HG03342 (cell line): ENCODE measurements around the gene TOM1L2.

Experiments
- ATAC-seq: cut with Tn5 transposase; IDR thresholded peaks from one replicate; pipeline ENCODE4 v1.9.1; 2021; ENCODE audit warnings: mild to moderate bottlenecking, moderate library complexity; ENCODE audit not compliant: unreplicated experiment

The TOM1L2 gene

GRCh38 chr17:17837966-17838962 is 133.9 kb downstream of the TOM1L2 start:
- ATAC-seq = no peak

GRCh38 chr17:17837380-17837821 is 134.8 kb downstream of the TOM1L2 start:
- ATAC-seq = no peak

- peak; percentile 23 for ATAC-seq
These were observed 135.3 kb downstream of the TOM1L2 start, which contains the start of gene SREBF1 for GRCh38 chr17:17836818-17837379. Gene SREBF1 (minus strand): TSS chr17:17836986. CDS start chr17:17836817, 169 bp downstream.

- ATAC-seq = peak; percentile 53
These were observed 135.9 kb downstream of the TOM1L2 start for GRCh38 chr17:17836250-17836817.

GRCh38 chr17:17835415-17836249 is 136.6 kb downstream of the TOM1L2 start:
- no peak for ATAC-seq

- no peak for ATAC-seq
These were observed 137.2 kb downstream of the TOM1L2 start for GRCh38 chr17:17834974-17835373.

GRCh38 chr17:17833658-17834357 is 138.4 kb downstream of the TOM1L2 start:
- ATAC-seq = no peak

GRCh38 chr17:17832032-17832363 is 140.2 kb downstream of the TOM1L2 start:
- ATAC-seq = no peak

GRCh38 chr17:17831208-17832031 is 140.8 kb downstream of the TOM1L2 start:
- ATAC-seq = no peak

GRCh38 chr17:17830740-17831207 is 141.4 kb downstream of the TOM1L2 start:
- no peak for ATAC-seq

- ATAC-seq = no peak
These were observed 142.0 kb downstream of the TOM1L2 start for GRCh38 chr17:17830269-17830567.

GRCh38 chr17:17827826-17828621 is 144.2 kb downstream of the TOM1L2 start:
- no peak for ATAC-seq

- no peak for ATAC-seq
These were observed 145.0 kb downstream of the TOM1L2 start for GRCh38 chr17:17826942-17827785.

GRCh38 chr17:17826342-17826713 is 145.9 kb downstream of the TOM1L2 start:
- ATAC-seq = no peak

GRCh38 chr17:17824783-17825614 is 147.2 kb downstream of the TOM1L2 start:
- ATAC-seq = no peak

GRCh38 chr17:17824119-17824782 is 147.9 kb downstream of the TOM1L2 start:
- peak; percentile 12 for ATAC-seq
